Epithelial cell of proximal tubule (primary cell): ENCODE measurements around the gene RAB40AL. TPM values are rescaled to one million over a fixed set of nuclear protein-coding genes. Genes with fewer than 3 reads are reported as not detected.

Experiments used
- DNase-seq: peaks from one replicate; pipeline ENCODE4 v3.0.0-alpha.2; 2011; ENCODE audit warnings: low read depth
- H3K4me3 ChIP-seq: 2 replicates; pipeline ENCODE4 v1.5.1; 2011; ENCODE audit warnings: low read depth, mild to moderate bottlenecking, low read length
- total RNA-seq: library from RNA; depleted of rRNA; stranded (reverse); fragments of >200 nt; gene quantifications from 2 replicates; pipeline ENCODE4 v1.2.3, GENCODE V29; 2015
- TF ChIP-seq, protein P1 (sequence below): conservative IDR thresholded peaks from 2 replicates; pipeline ENCODE4 v1.5.1; 2012; ENCODE audit warnings: low read depth, mild to moderate bottlenecking, low read length

Gene RAB40AL
- total RNA-seq, 1 donor from 2014 or later, result not detected

DNA sequence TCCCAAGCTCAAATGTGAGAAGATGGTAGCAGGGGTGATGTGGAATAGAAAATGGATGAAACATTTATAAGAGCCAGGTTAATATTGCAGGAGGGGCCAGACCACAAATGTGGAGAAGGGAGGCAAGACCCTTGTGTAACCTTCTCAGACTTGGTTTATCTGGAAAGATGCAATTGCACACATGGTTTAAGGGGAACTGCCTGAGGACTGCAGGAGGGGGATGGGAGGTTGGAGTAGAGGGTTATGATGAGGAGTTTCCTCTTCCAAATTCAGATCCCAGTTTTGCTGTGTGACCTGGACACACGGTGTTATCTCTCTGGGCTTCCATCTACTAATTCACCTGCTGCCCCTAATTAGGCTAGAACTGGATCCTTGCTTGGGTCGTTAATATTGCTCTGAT, 46.1 kb downstream of the RAB40AL start:
- DNase-seq, result no peak
- no peak overlapping the region for H3K4me3 ChIP-seq
- TF ChIP-seq, protein P1, sequence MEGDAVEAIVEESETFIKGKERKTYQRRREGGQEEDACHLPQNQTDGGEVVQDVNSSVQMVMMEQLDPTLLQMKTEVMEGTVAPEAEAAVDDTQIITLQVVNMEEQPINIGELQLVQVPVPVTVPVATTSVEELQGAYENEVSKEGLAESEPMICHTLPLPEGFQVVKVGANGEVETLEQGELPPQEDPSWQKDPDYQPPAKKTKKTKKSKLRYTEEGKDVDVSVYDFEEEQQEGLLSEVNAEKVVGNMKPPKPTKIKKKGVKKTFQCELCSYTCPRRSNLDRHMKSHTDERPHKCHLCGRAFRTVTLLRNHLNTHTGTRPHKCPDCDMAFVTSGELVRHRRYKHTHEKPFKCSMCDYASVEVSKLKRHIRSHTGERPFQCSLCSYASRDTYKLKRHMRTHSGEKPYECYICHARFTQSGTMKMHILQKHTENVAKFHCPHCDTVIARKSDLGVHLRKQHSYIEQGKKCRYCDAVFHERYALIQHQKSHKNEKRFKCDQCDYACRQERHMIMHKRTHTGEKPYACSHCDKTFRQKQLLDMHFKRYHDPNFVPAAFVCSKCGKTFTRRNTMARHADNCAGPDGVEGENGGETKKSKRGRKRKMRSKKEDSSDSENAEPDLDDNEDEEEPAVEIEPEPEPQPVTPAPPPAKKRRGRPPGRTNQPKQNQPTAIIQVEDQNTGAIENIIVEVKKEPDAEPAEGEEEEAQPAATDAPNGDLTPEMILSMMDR, result no peak

DNA sequence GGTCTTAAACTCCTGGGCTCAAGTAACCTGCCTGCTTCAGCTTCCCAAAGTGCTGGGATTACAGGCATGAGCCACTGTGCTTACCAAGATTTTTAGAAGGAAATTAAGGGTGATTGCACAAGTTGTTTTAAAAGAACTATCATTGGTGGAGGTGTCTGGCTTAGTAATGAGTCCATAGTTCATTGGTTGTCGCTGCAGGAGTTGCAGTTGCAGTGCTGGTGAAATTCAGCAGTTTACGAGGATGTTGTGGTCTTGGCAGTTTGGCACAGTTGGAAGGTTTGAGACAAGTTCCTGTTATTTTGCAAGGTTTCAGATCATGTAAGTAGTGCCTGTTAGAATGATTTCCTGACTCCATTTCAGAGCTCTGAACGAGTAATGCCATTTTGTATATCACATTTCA, 48.1 kb downstream of the RAB40AL start:
- TF ChIP-seq, protein P1, result no peak
- DNase-seq, result no peak
- no peak overlapping the region for H3K4me3 ChIP-seq

Other genes with a start within 250 kb of the RAB40AL start
- gene GPRASP2, start 224.8 kb upstream of the RAB40AL start, total RNA-seq, result 5.9 and 6.8 TPM in 2 replicates
- 1.5 and 2.0 TPM in 2 replicates for gene GPRASP3, start 216.5 kb upstream of the RAB40AL start, total RNA-seq
- gene BEX1, start 126.9 kb downstream of the RAB40AL start, total RNA-seq, result 9.1 and 13.7 TPM in 2 replicates
- not detected in 2 replicates for gene NXF3, start 155.9 kb downstream of the RAB40AL start, total RNA-seq